GM10847 (cell line): Measurements from ENCODE around the gene METTL8.

ENCODE experiments used
- POLR2A ChIP-seq: IDR thresholded peaks from 2 replicates; pipeline ENCODE4 v1.6.1; 2011; ENCODE audit not compliant: insufficient read length; ENCODE audit errors: extremely low read depth

The METTL8 gene

DNA sequence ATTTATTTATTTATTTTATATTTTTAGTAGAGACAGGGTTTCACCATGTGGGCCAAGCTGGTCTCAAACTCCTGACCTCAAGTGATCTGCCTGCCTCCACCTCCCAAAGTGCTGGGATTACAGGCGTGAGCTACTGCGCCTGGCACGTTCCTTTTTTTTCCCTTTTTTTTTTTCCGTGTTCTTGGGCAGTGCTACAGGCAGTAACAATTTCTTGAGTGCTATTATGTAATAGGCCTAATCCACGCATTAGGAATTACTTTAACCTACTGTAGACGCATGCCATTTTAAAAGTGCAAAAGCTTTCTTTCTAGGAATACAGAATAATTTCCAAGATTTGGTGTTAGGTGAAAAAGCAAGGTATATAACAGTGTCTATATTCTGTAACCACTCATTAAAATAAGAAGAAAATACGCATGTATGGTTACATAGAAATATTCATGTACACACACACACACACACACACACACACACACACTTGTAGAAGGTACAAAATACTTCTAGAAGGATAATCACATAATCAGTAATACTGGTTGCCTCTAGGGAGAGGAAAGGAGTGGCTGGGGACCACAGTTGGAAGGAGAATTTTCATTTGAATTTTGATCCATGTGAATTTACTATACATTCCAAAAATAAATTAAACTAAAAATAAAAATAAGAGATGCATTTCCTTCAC is 92.3 kb downstream of the METTL8 start:
- no peak for TF ChIP-seq POLR2A

DNA sequence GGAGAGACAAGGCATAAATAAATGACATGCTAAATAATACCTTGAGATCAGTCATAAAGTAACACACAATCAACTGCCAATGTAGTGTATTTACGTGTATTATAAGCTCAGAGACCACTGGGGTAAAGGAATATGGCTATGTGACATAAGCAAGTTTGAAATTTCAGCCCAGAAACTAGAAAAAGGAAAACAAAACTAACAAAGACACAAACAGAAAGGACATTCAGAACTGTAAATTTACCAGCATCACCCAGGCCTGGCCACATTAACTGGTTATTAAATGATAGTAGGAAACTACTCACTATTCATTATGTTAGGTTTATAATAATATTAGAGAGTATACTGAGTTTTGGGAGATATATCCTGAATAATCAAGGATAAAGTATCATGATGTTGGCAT is 98.8 kb downstream of the METTL8 start:
- TF ChIP-seq POLR2A = no peak

DNA sequence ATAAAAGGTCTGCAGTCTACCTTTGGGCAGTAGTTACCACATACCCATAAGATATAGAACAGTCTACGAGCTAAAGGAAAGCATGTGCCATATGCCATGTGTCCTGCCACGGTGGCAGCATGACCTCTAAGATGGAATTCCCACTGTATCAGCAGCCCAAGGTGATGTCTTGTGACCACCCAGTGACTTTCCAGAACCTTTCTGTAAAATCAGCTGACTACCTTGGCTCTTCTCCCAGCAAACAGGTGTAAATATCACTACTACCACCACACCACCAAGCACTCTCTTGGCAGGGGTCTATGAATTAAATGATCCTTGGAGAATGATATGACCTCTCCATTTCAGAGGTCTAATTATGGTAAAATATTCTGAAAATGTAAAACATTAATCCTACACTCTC is 99.6 kb downstream of the METTL8 start:
- no peak for TF ChIP-seq POLR2A

DNA sequence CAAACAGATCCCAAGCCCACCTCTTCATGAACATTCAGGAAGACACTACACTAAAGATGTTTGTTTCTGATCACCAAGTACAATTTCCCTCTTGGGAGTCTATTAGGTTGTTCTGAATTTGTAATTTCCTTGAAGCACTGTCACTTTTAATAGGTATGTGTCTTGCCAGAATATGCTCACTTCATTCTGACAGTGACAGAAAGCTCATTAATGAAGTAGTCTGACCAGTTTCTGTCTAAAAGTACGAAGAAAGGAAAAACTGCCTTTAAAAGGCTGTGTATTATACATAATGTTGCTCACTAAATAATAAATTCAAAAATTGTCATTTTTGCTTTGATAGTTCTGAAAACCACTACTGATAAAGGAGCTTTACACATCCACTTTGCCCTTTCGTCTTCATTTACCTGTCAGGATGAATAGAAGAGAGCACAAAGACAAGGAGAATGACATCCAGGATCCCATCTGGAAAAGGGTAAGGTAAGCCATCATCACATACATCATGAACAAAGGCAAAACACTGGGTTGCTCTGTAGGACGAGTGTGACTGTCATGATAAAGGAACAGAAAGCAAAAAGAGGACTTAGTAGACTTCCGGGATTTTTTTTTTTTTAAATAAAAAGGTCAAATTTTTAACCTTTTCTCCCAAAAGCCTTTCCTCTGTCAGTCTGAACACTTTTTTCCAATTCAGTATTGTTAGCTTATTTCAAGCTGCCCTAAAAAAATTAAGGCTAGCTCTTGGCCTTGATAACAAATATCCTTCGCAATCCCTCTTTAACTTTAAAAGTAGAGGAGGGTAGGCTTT is 103.4 kb downstream of the METTL8 start:
- TF ChIP-seq POLR2A = no peak

DNA sequence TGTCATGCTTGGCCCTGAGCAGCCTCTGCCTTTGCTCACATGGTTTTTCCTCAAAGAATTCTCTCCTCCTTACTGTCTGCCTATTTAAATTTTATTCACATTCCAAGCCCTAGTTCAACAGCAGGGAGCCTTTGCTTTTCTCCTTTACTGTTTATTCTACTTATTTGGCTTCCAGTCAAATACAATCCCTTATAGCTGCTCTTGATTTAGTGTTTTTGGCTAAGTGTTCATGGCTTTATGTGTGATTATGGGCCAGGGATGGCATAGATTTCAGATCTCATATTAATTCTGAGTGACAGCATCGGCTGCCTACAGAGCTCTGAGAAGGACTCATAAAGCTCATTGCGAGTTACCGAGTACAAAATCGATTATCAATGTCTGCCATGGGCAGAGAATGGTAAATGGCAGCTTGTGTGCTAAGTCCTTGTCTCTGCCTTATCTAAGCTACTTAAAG is 106.7 kb downstream of the METTL8 start:
- TF ChIP-seq POLR2A = no peak

DNA sequence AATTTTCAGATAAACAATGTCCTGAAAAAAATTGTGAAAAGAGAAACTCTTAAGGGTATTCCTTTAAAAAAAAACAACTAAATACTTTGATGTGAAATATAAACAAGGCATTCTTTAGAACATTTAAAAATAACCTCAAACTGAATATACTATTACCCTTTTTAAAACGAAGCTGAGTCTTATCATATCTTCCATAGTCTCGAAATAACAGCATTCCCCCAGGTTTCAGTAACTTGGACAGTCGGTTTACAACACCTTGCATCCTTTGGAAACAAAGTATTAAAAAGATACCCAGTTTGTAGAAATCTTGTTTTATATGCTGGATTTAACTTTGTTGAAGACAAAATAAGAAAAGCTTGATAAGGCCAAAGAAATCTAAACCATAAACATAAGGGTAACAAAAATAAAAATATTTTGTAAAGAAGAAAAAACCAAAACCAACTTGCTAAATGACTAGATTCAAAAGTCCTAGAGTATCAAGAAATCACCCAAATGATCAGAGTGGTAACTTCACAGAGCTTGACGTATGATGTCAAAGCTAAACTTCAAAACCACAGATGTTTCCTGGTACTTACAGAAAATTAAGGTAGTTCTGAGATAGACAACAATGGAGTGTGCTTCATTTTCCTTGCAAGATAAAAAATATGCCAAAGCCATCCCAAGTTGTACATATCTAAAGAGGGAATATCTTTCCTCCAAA is 107.8 kb downstream of the METTL8 start:
- no peak for TF ChIP-seq POLR2A

DNA sequence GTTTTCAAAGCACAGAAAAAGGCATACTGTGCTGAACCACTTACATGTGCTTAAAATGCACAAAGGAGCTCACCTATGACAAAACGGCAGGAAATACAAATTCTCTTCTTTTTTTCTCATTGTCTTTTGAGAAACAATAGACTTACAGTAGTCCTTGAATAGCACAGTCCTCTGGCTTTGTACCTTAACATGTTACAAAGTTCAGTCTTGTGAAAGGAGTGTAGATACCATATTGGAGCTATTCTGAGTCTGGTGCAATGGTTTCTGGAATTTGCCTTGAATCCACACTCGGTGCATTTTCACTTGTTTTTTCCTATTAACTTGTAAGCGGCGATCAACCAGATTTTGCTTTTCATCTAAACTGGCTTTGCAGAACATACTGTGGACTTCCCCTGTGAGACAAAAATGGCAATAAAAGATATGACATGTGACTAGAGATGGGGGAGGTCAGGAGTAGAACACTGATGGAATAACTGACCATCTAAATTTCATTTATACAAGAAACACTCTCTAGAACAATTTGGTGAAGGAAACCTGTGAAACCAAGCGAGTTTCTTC is 109.7 kb downstream of the METTL8 start:
- TF ChIP-seq POLR2A = no peak

DNA sequence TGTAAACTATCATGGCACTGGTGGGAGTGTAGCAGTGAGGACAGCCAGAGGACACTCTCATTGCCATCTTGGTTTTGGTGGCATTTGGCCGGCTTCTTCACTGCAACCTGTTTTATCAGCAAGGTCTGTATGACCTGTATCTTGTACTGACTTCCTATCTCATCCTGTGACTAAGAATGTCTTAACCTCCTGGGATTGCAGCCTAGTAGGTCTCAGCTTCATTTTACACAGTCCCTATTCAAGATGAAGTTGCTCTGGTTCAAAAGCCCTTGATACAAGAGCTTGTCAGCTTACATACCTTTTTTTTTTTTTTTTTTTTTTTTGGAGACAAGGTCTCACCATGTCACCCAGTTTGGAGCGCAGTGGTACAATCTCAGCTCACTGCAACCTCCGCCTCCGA is 110.9 kb downstream of the METTL8 start:
- no peak for TF ChIP-seq POLR2A

DNA sequence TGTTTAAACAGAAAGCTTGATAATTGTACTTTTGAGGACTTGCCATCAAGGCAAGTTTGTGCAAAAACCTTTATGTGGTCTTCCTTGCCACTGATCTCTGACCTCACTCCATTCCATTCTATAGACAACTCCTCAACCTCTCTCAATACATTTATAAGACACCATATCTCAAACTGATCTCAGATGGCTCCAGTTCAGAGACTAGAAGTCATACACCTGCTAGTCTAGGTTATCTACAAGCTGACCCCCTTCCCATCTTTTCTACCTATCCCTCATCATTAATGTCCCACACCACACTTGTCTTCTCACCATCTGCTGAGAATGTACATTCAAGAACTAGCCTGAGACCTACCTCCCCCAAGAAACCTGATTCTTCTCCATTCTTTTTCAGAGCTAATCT is 113.1 kb downstream of the METTL8 start:
- no peak for TF ChIP-seq POLR2A

DNA sequence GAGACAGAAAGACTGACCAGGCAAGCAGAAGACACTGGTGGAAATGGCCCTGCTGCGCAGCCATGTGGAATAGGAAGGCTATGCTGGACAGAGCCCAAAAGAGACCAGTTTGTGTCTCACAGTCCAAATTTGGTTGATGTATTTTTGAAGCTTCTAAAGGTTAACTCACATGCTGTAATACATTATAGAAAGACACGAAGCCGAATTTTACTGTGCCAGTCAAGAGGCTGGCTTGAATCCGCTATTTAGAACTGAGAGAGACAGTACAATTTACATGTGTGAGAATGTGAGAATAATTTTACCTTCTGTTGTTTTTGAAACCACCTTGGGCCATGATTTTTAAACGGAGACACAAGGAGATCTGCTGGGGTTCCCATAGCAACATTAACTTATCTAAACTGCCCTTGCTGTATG is 113.6 kb downstream of the METTL8 start:
- TF ChIP-seq POLR2A = no peak

DNA sequence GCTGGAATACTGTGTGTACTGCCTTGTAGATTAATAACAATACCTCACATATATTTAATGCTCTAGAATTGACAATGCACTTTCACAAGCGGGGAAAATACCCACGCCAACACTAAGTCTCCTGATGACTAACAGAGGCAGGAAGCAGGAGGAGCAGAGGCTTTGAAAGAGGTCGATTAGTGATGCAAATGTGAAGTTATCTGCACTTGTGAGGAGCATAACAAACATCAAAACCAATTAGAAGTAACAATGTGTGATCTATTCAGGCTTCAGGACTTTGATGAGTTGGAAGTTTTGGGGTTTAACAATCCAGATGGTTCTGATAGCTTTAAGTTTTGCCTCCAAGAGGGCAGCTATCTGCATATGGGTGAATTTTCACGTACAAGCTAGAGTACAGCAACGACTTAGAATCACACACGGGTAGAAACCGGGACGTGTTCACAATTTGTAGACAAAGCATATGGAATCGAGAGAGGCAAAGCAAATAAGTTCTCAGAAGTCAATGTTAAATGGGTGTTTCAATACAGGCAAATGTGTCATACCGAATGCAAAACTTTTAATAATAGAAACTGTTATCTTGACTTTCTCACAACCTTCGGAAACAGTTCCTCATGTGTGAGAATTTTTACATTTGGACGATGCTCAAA is 114.5 kb downstream of the METTL8 start:
- TF ChIP-seq POLR2A = peak; percentile 24

DNA sequence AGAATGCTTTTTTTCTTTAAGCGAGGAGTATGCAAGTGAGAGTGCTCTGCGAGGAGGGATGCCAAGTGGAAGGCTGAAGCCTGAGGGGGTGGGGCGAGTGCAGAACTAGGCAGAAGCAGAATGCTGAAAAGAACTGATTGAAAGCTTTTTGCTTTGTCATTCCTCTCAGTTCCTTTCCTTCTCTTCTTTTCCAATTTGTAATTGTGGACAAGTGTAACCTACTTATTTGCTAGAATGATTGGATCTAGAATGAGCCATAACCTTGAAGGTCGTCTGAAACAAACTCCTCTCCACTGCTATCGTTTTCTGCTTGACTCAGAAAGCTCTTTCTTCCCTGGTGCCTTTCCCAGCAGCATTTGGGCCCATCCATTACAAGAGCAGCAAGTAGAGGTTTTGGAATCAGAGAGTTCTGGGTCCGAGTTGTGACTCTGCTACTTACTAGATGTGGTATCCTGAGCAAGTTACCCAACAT is 115.3 kb downstream of the METTL8 start:
- TF ChIP-seq POLR2A = no peak

DNA sequence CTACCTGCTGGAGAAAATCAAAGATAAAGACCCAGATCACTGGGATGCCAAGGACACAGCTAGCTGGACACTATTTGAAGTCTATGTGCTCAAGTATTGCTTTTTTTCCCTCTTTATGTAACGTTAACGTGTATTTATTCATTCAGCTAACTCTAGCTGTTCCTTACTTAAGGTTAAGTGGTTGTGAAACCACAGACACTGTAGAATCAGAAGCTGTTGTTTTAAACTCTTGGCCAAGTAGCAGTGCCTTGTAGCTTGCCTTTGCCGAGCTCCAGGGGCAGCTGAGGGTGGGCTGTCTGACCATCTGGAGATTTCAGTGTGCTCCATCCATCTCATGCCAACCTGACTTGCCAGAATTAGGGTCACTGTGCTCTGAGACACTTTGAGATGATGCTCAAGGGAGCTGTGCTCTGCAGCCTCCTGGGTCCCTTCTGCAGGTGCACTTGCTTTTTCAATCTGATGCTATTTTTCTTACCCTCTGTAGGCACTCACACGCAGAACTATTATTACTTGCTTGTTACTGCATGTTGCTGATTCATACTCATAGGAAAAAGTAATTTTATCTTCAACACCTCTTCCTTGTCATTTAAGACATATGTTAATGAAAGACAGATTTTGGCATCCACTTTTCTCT is 116.2 kb downstream of the METTL8 start:
- no peak for TF ChIP-seq POLR2A

DNA sequence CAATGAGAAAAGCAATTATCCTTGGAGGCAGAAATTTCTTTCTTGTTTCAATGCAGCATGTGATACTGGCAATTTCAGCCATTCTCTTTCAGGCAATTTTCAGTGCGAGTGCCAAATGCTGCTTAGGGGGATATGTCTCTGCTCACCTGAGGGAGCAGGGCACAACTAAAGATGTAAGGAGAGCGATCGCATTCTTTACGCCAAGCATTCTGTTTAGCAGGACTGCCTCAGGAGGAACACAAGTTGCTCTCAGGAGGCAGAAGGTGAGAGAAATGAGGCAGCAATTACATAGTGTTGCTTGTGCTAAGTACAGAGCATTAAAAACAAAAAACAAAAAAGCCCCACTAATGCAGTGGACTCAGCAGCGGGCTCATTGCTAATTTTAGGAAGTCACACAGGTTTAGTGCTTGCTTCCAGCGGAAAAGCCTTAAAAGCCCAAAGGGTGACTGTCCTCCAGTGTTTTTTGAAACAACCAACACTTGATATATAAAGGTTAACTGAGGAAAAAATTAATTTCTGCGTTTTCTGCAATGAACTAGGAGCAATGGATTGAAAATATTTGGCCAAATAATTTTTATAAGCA is 116.9 kb downstream of the METTL8 start:
- TF ChIP-seq POLR2A = no peak
